ENCODE data around the gene GABPB1. TPM values are rescaled to one million over a fixed set of nuclear protein-coding genes. Genes with fewer than 3 reads are reported as not detected.

GABPB1 gene
- total RNA-seq, 1 donor from 2014 or later: 15.9 TPM

DNA sequence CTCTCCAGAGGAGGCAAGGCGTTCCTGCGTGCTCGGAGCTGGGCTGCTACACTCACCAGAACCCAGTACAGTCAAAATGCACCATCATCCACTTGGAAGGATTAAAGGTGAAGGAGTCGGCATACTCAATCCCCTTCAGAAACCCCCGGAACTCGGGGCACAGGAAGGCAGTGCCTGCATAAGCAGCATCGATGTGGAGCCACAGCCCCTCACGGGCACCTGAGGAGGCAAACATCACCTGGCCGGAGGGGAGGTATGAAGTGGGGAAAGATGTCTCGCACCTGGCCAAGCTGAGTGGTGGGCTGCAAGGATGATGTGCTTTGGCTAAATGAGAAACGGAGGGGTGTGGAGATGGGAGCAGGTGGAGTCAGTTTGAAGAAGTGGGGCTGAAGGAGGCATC is 102.4 kb downstream of the GABPB1 start:
- TF ChIP-seq CTCF (IDR thresholded peaks at IDR 0.05): no peak
- Mint-ChIP-seq H3K27ac (ENCODE audit: unreplicated experiment) (no peak overlapping the region), H3K9me3 (ENCODE audit: unreplicated experiment) (no peaks in the 10 kb centered on the region), H3K36me3 (ENCODE audit: unreplicated experiment) (no peaks in the 10 kb centered on the region), H3K27me3 (ENCODE audit: unreplicated experiment) (peaks cover 7% of the 10 kb centered on the region), H3K4me1 (ENCODE audit: unreplicated experiment) (no peaks in the 10 kb centered on the region), H3K4me3 (ENCODE audit: unreplicated experiment) (no peak overlapping the region)
- peak; percentile 77 for DNase-seq (ENCODE audit: extremely low spot score, unreplicated experiment)

DNA sequence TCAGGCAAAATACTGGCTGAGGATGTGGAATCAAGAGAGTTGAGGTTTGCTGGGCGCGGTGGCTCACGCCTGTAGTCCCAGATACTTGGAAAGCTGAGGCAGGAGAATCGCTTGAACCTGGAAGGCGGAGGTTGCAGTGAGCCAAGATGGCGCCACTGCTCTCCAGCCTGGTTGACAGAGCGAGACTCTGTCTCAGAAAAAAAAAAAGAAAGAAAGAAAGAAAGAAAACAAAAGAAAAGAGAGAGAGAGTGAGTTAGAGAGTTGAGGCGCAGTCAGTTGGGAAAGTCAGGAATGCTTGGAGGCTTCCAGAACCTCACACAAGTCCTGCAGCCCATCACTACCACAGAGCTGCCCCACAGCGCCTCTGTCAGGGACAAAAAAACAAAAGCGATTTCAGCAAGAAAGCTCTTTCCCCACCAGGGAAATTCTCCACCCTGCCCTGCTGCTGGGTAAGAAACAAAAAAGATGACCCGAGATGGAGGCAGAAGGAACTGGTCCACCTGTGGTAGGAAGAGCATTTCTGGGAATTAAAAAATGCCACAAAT is 103.3 kb downstream of the GABPB1 start:
- peak; percentile 51 for DNase-seq (ENCODE audit: extremely low spot score, unreplicated experiment)
- peaks cover 7% of the 10 kb centered on the region for H3K27me3 Mint-ChIP-seq (ENCODE audit: unreplicated experiment)
- no peak for TF ChIP-seq CTCF (IDR thresholded peaks at IDR 0.05)
- H3K27ac Mint-ChIP-seq (ENCODE audit: unreplicated experiment): no peak overlapping the region
- H3K36me3 Mint-ChIP-seq (ENCODE audit: unreplicated experiment): no peaks in the 10 kb centered on the region
- H3K4me1 Mint-ChIP-seq (ENCODE audit: unreplicated experiment): no peaks in the 10 kb centered on the region
- H3K9me3 Mint-ChIP-seq (ENCODE audit: unreplicated experiment): no peaks in the 10 kb centered on the region
- H3K4me3 Mint-ChIP-seq (ENCODE audit: unreplicated experiment): no peak overlapping the region

- peaks cover 7% of the 10 kb centered on the region for H3K27me3 Mint-ChIP-seq (ENCODE audit: unreplicated experiment)
- DNase-seq (ENCODE audit: extremely low spot score, unreplicated experiment): peak; percentile 15
- no peaks in the 10 kb centered on the region for H3K9me3 Mint-ChIP-seq (ENCODE audit: unreplicated experiment)
- no peak overlapping the region for H3K4me3 Mint-ChIP-seq (ENCODE audit: unreplicated experiment)
- no peak for TF ChIP-seq CTCF (IDR thresholded peaks at IDR 0.05)
- H3K36me3 Mint-ChIP-seq (ENCODE audit: unreplicated experiment): no peaks in the 10 kb centered on the region
- H3K4me1 Mint-ChIP-seq (ENCODE audit: unreplicated experiment): no peaks in the 10 kb centered on the region
- no peak overlapping the region for H3K27ac Mint-ChIP-seq (ENCODE audit: unreplicated experiment)
Measured at GRCh38 chr15:50250760-50251394, 104.1 kb downstream of the GABPB1 start.

DNA sequence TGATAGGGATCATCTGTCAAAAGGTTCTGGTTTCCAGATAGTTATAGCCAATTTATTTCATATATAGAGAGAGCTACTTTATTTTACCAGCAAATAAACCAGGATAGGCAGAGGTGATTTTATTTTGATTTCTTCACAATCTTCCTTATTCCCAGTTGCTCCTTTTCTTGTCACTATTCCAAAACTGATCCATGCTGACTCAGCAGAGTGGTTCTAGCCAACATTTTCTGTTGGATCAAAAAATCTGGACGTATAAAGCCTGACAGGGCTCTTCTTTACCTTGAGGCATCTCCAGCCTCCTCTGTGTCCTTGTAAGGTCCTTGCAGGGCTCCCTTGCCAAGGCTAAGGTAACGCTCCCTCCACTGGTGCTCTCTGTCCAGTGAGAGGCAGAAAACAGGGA is 105.3 kb downstream of the GABPB1 start:
- Mint-ChIP-seq H3K36me3 (ENCODE audit: unreplicated experiment) (no peaks in the 10 kb centered on the region), H3K4me3 (ENCODE audit: unreplicated experiment) (no peak overlapping the region), H3K27me3 (ENCODE audit: unreplicated experiment) (peaks cover 7% of the 10 kb centered on the region), H3K9me3 (ENCODE audit: unreplicated experiment) (no peaks in the 10 kb centered on the region), H3K4me1 (ENCODE audit: unreplicated experiment) (no peaks in the 10 kb centered on the region), H3K27ac (ENCODE audit: unreplicated experiment) (no peak overlapping the region)
- peak; percentile 34 for DNase-seq (ENCODE audit: extremely low spot score, unreplicated experiment)
- no peak for TF ChIP-seq CTCF (IDR thresholded peaks at IDR 0.05)

- TF ChIP-seq CTCF (IDR thresholded peaks at IDR 0.05): no peak
- no peaks in the 10 kb centered on the region for H3K4me1 Mint-ChIP-seq (ENCODE audit: unreplicated experiment)
- no peak overlapping the region for H3K27ac Mint-ChIP-seq (ENCODE audit: unreplicated experiment)
- no peak for DNase-seq (ENCODE audit: extremely low spot score, unreplicated experiment)
- no peaks in the 10 kb centered on the region for H3K9me3 Mint-ChIP-seq (ENCODE audit: unreplicated experiment)
- no peak overlapping the region for H3K4me3 Mint-ChIP-seq (ENCODE audit: unreplicated experiment)
- H3K27me3 Mint-ChIP-seq (ENCODE audit: unreplicated experiment): peaks cover 7% of the 10 kb centered on the region
- no peaks in the 10 kb centered on the region for H3K36me3 Mint-ChIP-seq (ENCODE audit: unreplicated experiment)
Measured at GRCh38 chr15:50248994-50249582, 105.9 kb downstream of the GABPB1 start.
